SU-DHL-6 (cell line): ENCODE measurements around the gene LZIC.

ENCODE experiments used
- EZH2phosphoT487 ChIP-seq: fragments of 200-600 bp; sonication (generic), shearing (Covaris generic); conservative IDR thresholded peaks from 2 replicates; pipeline ENCODE4 v1.6.1; 2018; ENCODE audit warnings: mild to moderate bottlenecking, antibody characterized with exemption, low read length, moderate library complexity, mixed read lengths
- TF ChIP-seq, protein P1 (sequence below): fragments of 200-600 bp; sonication (generic); IDR thresholded peaks from one replicate; pipeline ENCODE4 v1.5.1; 2017; ENCODE audit warnings: antibody characterized with exemption, mild to moderate bottlenecking, low read length, moderate library complexity; ENCODE audit not compliant: insufficient read depth, poor library complexity, severe bottlenecking

- TF ChIP-seq EZH2phosphoT487, result no peak
- TF ChIP-seq, protein P1, sequence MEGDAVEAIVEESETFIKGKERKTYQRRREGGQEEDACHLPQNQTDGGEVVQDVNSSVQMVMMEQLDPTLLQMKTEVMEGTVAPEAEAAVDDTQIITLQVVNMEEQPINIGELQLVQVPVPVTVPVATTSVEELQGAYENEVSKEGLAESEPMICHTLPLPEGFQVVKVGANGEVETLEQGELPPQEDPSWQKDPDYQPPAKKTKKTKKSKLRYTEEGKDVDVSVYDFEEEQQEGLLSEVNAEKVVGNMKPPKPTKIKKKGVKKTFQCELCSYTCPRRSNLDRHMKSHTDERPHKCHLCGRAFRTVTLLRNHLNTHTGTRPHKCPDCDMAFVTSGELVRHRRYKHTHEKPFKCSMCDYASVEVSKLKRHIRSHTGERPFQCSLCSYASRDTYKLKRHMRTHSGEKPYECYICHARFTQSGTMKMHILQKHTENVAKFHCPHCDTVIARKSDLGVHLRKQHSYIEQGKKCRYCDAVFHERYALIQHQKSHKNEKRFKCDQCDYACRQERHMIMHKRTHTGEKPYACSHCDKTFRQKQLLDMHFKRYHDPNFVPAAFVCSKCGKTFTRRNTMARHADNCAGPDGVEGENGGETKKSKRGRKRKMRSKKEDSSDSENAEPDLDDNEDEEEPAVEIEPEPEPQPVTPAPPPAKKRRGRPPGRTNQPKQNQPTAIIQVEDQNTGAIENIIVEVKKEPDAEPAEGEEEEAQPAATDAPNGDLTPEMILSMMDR, result no peak
Observed at GRCh38 chr1:9886092-9886742, 57.0 kb downstream of the LZIC start.
